Activated naive CD4-positive, alpha-beta T cell treated with anti-CD3 and anti-CD28 coated beads, Interleukin-2, amount 10 ng/mL, durations not matched to agents 7 days and 5 days (primary cell): ENCODE results near the gene DCUN1D4.
"Not testable (repeated sequence)": the region's sequence is repeated elsewhere in the genome, so short reads cannot be mapped to it uniquely, and the experiment has no call there.

Source experiments
- CTCF ChIA-PET: fragments of 350-600 bp; sonication (Branson Sonifier 250); formaldehyde crosslinking; loops from one replicate; lab custom pipeline; 2021; ENCODE audit warnings: antibody characterized with exemption; lab: Charles Lee
- DNase-seq: peaks from one replicate; pipeline ENCODE4 v3.0.0-alpha.2; 2020
- H3K27ac Mint-ChIP-seq: one replicate; pipeline ENCODE4 v1.8.0; 2021; ENCODE audit warnings: mild to moderate bottlenecking, moderate library complexity, mixed read lengths
- H3K27me3 Mint-ChIP-seq: one replicate; pipeline ENCODE4 v1.8.0; 2021; ENCODE audit warnings: mild to moderate bottlenecking, mixed read lengths
- H3K36me3 Mint-ChIP-seq: one replicate; pipeline ENCODE4 v1.8.0; 2021; ENCODE audit warnings: mixed read lengths
- H3K4me1 Mint-ChIP-seq: one replicate; pipeline ENCODE4 v1.8.0; 2021; ENCODE audit warnings: mixed read lengths
- H3K4me3 Mint-ChIP-seq: one replicate; pipeline ENCODE4 v1.8.0; 2021; ENCODE audit warnings: mild to moderate bottlenecking, moderate library complexity, mixed read lengths
- H3K9me3 Mint-ChIP-seq: one replicate; pipeline ENCODE4 v1.8.0; 2021; ENCODE audit warnings: mixed read lengths

Gene DCUN1D4

GRCh38 chr4:51932684-51933083 lies 89.7 kb downstream of the DCUN1D4 start:
- no peaks in the 10 kb centered on the region for H3K27me3 Mint-ChIP-seq
- H3K9me3 Mint-ChIP-seq = no peaks in the 10 kb centered on the region
- no peak overlapping the region for H3K4me3 Mint-ChIP-seq
- CTCF ChIA-PET = no interaction called here
- no peaks in the 10 kb centered on the region for H3K4me1 Mint-ChIP-seq
- no peak for DNase-seq
- H3K27ac Mint-ChIP-seq = no peak overlapping the region
- no peaks in the 10 kb centered on the region for H3K36me3 Mint-ChIP-seq

GRCh38 chr4:51940460-51940859 lies 97.5 kb downstream of the DCUN1D4 start:
- CTCF ChIA-PET, H3K9me3 Mint-ChIP-seq, H3K4me3 Mint-ChIP-seq, H3K4me1 Mint-ChIP-seq, H3K36me3 Mint-ChIP-seq, DNase-seq, H3K27ac Mint-ChIP-seq, H3K27me3 Mint-ChIP-seq: not testable (repeated sequence)

GRCh38 chr4:51942108-51942832 lies 99.3 kb downstream of the DCUN1D4 start:
- CTCF ChIA-PET = no interaction called here
- H3K27me3 Mint-ChIP-seq = no peaks in the 10 kb centered on the region
- H3K9me3 Mint-ChIP-seq = peaks cover 4% of the 10 kb centered on the region
- H3K36me3 Mint-ChIP-seq = no peaks in the 10 kb centered on the region
- no peaks in the 10 kb centered on the region for H3K4me1 Mint-ChIP-seq
- no peak overlapping the region for H3K4me3 Mint-ChIP-seq
- no peak overlapping the region for H3K27ac Mint-ChIP-seq
- no peak for DNase-seq

GRCh38 chr4:51942833-51943215 lies 99.9 kb downstream of the DCUN1D4 start:
- H3K27ac Mint-ChIP-seq = no peak overlapping the region
- no peak for DNase-seq

GRCh38 chr4:51943221-51943620 lies 100.3 kb downstream of the DCUN1D4 start:
- DNase-seq = no peak
- no peaks in the 10 kb centered on the region for H3K4me1 Mint-ChIP-seq
- no peak overlapping the region for H3K27ac Mint-ChIP-seq
- no peaks in the 10 kb centered on the region for H3K27me3 Mint-ChIP-seq
- CTCF ChIA-PET = no interaction called here
- peaks cover 4% of the 10 kb centered on the region for H3K9me3 Mint-ChIP-seq
- no peaks in the 10 kb centered on the region for H3K36me3 Mint-ChIP-seq
- H3K4me3 Mint-ChIP-seq = no peak overlapping the region

More at GRCh38 chr4:51942833-51943215, 99.9 kb downstream of the DCUN1D4 start:
- Mint-ChIP-seq H3K4me1 (no peaks in the 10 kb centered on the region), H3K36me3 (no peaks in the 10 kb centered on the region), H3K9me3 (peaks cover 4% of the 10 kb centered on the region), H3K27me3 (no peaks in the 10 kb centered on the region), H3K4me3 (no peak overlapping the region)
- CTCF ChIA-PET = no interaction called here

- Mint-ChIP-seq H3K4me1 (no peaks in the 10 kb centered on the region), H3K36me3 (no peaks in the 10 kb centered on the region), H3K27me3 (no peaks in the 10 kb centered on the region), H3K4me3 (no peak overlapping the region), H3K27ac (no peak overlapping the region), H3K9me3 (no peaks in the 10 kb centered on the region)
- CTCF ChIA-PET = interaction anchor here (0.6 kb wide), 1 partner anchor 463 kb away, joined by 3 read pairs; no protein-coding TSS in a partner anchor
- no peak for DNase-seq
These were observed 115.4 kb downstream of the DCUN1D4 start for GRCh38 chr4:51958199-51958968.

- H3K4me1 Mint-ChIP-seq = no peaks in the 10 kb centered on the region
- H3K4me3 Mint-ChIP-seq = no peak overlapping the region
- H3K36me3 Mint-ChIP-seq = no peaks in the 10 kb centered on the region
- H3K27me3 Mint-ChIP-seq = no peaks in the 10 kb centered on the region
- DNase-seq = no peak
- no peak overlapping the region for H3K27ac Mint-ChIP-seq
- CTCF ChIA-PET = no interaction called here
- no peaks in the 10 kb centered on the region for H3K9me3 Mint-ChIP-seq
These were observed 117.5 kb downstream of the DCUN1D4 start for GRCh38 chr4:51960486-51960885.

- DNase-seq = no peak
- peaks cover 4% of the 10 kb centered on the region for H3K27me3 Mint-ChIP-seq
- H3K27ac Mint-ChIP-seq = no peak overlapping the region
- H3K4me3 Mint-ChIP-seq = no peak overlapping the region
- H3K36me3 Mint-ChIP-seq = no peaks in the 10 kb centered on the region
- no peaks in the 10 kb centered on the region for H3K4me1 Mint-ChIP-seq
- CTCF ChIA-PET = no interaction called here
- H3K9me3 Mint-ChIP-seq = no peaks in the 10 kb centered on the region
These were observed 121.0 kb downstream of the DCUN1D4 start for GRCh38 chr4:51963841-51964517.

GRCh38 chr4:51965862-51966261 lies 122.9 kb downstream of the DCUN1D4 start:
- no peaks in the 10 kb centered on the region for H3K9me3 Mint-ChIP-seq
- CTCF ChIA-PET = no interaction called here
- H3K27me3 Mint-ChIP-seq = peaks cover 4% of the 10 kb centered on the region
- no peak for DNase-seq
- H3K36me3 Mint-ChIP-seq = no peaks in the 10 kb centered on the region
- no peaks in the 10 kb centered on the region for H3K4me1 Mint-ChIP-seq
- no peak overlapping the region for H3K27ac Mint-ChIP-seq
- no peak overlapping the region for H3K4me3 Mint-ChIP-seq
